ENCODE measurements around the gene PHF2. TPM values are rescaled to one million over a fixed set of nuclear protein-coding genes. Genes with fewer than 3 reads are reported as not detected.

Gene PHF2
- total RNA-seq, 1 experiment from 2014 or later, result 17.4 TPM

DNA sequence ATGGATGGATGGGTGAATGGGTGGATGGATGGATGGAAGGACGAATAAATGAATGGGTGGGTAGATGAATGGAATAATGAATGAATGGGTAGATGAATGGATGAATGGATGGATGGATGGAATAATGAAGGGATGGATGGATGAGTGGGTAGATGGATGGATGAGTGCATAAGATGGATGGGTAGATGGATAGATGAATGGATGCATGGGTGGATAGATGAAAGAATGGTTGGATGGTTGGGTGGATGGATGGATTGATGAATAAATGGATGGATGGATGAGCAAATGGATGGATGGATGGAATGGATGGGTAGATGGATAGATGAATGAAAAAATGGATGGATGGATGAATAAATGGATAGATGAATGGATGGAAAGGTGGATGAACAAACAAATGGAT lies 85.2 kb downstream of the PHF2 start:
- no peak overlapping the region for H2BK12ac ChIP-seq (ENCODE audit: insufficient read length, low read depth, low read length)
- no peak overlapping the region for H4K5ac ChIP-seq (ENCODE audit: insufficient read length, low read depth, low read length)
- no peaks in the 10 kb centered on the region for H3K4me1 ChIP-seq (ENCODE audit: insufficient read depth, low read length)
- no peaks in the 10 kb centered on the region for H3K79me1 ChIP-seq (ENCODE audit: insufficient read depth, low read depth, low read length, poor library complexity, severe bottlenecking)
- no peak overlapping the region for H3K9ac ChIP-seq (ENCODE audit: extremely low read depth, insufficient read length, low read length)
- no peak overlapping the region for H2BK15ac ChIP-seq (ENCODE audit: low read depth, low read length)
- no peaks in the 10 kb centered on the region for H3K23me2 ChIP-seq (ENCODE audit: insufficient read length, low read depth, low read length, poor library complexity, severe bottlenecking)
- no peak overlapping the region for H4K8ac ChIP-seq (replicated peaks; ENCODE audit: insufficient read length, low read depth, low read length)
- no peak overlapping the region for H3K18ac ChIP-seq (ENCODE audit: insufficient read length, low read depth, low read length)
- no peak overlapping the region for H3K56ac ChIP-seq (ENCODE audit: insufficient read length, low read depth, low read length)
- WGBS (ENCODE audit: extremely low coverage, insufficient read length, low lambda C conversion rate), result 100% methylated on average over 1 of the region's 1 CpG
- Mint-ChIP-seq H3K4me1 (no peaks in the 10 kb centered on the region), H3K27me3 (ENCODE audit: low read depth) (no peaks in the 10 kb centered on the region), H3K9me3 (no peaks in the 10 kb centered on the region), H3K27ac (no peak overlapping the region), H3K36me3 (ENCODE audit: insufficient read depth in 1 of 3, low read depth in 3 of 3) (peaks cover 6 to 27% (median 9%) of the 10 kb centered on the region in 3 experiments; a peak in 5 of 7 replicates), H3K4me3 (no peak overlapping the region)
- no peak overlapping the region for H3K14ac ChIP-seq (ENCODE audit: insufficient read depth, low read length)
- DNase-seq, result no peak
- H3K4me2 ChIP-seq (ENCODE audit: insufficient read depth, insufficient read length, low read length), result no peak overlapping the region
- H2AFZ ChIP-seq (ENCODE audit: low read length), result no peak overlapping the region
- H2BK5ac ChIP-seq (ENCODE audit: insufficient read length, low read length), result no peak overlapping the region
- no peak overlapping the region for H2AK5ac ChIP-seq (ENCODE audit: insufficient read length, low read length)
- no peak overlapping the region for H2BK20ac ChIP-seq (ENCODE audit: low read depth, low read length, poor library complexity, severe bottlenecking)
- no peak overlapping the region for H4K91ac ChIP-seq (ENCODE audit: insufficient read length, low read depth, low read length)
- H3K27me3 ChIP-seq (ENCODE audit: insufficient read depth, low read length), result no peaks in the 10 kb centered on the region
- no peak overlapping the region for H2BK120ac ChIP-seq (ENCODE audit: low read depth, low read length, poor library complexity, severe bottlenecking)
- H3K4ac ChIP-seq (ENCODE audit: low read depth, low read length), result no peak overlapping the region
- H4K20me1 ChIP-seq (ENCODE audit: control insufficient read depth, insufficient read depth, insufficient read length), result no peaks in the 10 kb centered on the region
- no peak overlapping the region for H3K27ac ChIP-seq (ENCODE audit: insufficient read length, low read depth, low read length)
- H3K79me2 ChIP-seq (ENCODE audit: insufficient read depth, low read length), result no peaks in the 10 kb centered on the region
- no peaks in the 10 kb centered on the region for H3K9me3 ChIP-seq (ENCODE audit: control insufficient read depth, low read depth, low read length)
- TF ChIP-seq, protein P1, sequence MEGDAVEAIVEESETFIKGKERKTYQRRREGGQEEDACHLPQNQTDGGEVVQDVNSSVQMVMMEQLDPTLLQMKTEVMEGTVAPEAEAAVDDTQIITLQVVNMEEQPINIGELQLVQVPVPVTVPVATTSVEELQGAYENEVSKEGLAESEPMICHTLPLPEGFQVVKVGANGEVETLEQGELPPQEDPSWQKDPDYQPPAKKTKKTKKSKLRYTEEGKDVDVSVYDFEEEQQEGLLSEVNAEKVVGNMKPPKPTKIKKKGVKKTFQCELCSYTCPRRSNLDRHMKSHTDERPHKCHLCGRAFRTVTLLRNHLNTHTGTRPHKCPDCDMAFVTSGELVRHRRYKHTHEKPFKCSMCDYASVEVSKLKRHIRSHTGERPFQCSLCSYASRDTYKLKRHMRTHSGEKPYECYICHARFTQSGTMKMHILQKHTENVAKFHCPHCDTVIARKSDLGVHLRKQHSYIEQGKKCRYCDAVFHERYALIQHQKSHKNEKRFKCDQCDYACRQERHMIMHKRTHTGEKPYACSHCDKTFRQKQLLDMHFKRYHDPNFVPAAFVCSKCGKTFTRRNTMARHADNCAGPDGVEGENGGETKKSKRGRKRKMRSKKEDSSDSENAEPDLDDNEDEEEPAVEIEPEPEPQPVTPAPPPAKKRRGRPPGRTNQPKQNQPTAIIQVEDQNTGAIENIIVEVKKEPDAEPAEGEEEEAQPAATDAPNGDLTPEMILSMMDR (conservative IDR thresholded peaks at IDR 0.05), result no peak
- no peak overlapping the region for H3K23ac ChIP-seq (ENCODE audit: insufficient read length, low read depth, low read length)
- no peak overlapping the region for H3T11ph ChIP-seq (ENCODE audit: low read length)

Measured in H9 (cell line).